NT2/D1 (cell line): Measurements from ENCODE around the gene ATXN2.
"Not testable (repeated sequence)": the region's sequence is repeated elsewhere in the genome, so short reads cannot be mapped to it uniquely, and the experiment has no call there.

Source experiments
- DNase-seq: peaks from one replicate; pipeline ENCODE4 v3.0.0-alpha.2; 2011; ENCODE audit warnings: low read depth, low spot score
- H3K27me3 ChIP-seq: 2 replicates; pipeline ENCODE4 v1.6.0; 2011; ENCODE audit warnings: mild to moderate bottlenecking; ENCODE audit not compliant: insufficient read length, insufficient read depth
- H3K36me3 ChIP-seq: 2 replicates; pipeline ENCODE4 v1.6.1; 2011; ENCODE audit warnings: mild to moderate bottlenecking, low read length, mixed read lengths; ENCODE audit not compliant: insufficient read depth, insufficient read length
- H3K4me1 ChIP-seq: 2 replicates; pipeline ENCODE4 v1.5.1; 2011; ENCODE audit not compliant: insufficient read depth, insufficient read length
- H3K4me3 ChIP-seq: 2 replicates; pipeline ENCODE4 v1.5.1; 2011; ENCODE audit warnings: low read depth; ENCODE audit not compliant: insufficient read length
- H3K9ac ChIP-seq: 2 replicates; pipeline ENCODE4 v1.6.0; 2011; ENCODE audit warnings: low read depth; ENCODE audit not compliant: insufficient read length
- H3K9me3 ChIP-seq: 2 replicates; pipeline ENCODE4 v1.5.1; 2011; ENCODE audit warnings: mild to moderate bottlenecking, low read length; ENCODE audit not compliant: insufficient read depth
- SUZ12 ChIP-seq: IDR thresholded peaks from 2 replicates; pipeline ENCODE4 v1.6.1; 2011; ENCODE audit not compliant: insufficient read length, insufficient read depth; ENCODE audit errors: extremely low read depth
- YY1 ChIP-seq: IDR thresholded peaks from 2 replicates; pipeline ENCODE4 v1.6.1; 2011; ENCODE audit not compliant: insufficient read length, insufficient read depth
- ZNF274 ChIP-seq: IDR thresholded peaks from 2 replicates; pipeline ENCODE4 v1.6.1; 2011; ENCODE audit warnings: mild to moderate bottlenecking, low read depth, low read length

ATXN2 gene

GRCh38 chr12:111636209-111636945, 37.3 kb upstream of the ATXN2 start:
- no peaks in the 10 kb centered on the region for H3K27me3 ChIP-seq
- peak; percentile 63 for DNase-seq
- no peak overlapping the region for H3K4me3 ChIP-seq
- H3K4me1 ChIP-seq, result peaks cover 9% of the 10 kb centered on the region
- H3K9me3 ChIP-seq, result no peaks in the 10 kb centered on the region
- no peak for TF ChIP-seq SUZ12
- no peak for TF ChIP-seq ZNF274
- TF ChIP-seq YY1, result no peak
- peak overlapping the region; percentile 73 for H3K9ac ChIP-seq
- no peaks in the 10 kb centered on the region for H3K36me3 ChIP-seq

- Histone ChIP-seq H3K36me3 (no peaks in the 10 kb centered on the region), H3K4me1 (peaks cover 9% of the 10 kb centered on the region), H3K27me3 (no peaks in the 10 kb centered on the region), H3K9ac (peak overlapping the region; percentile 73), H3K9me3 (no peaks in the 10 kb centered on the region), H3K4me3 (no peak overlapping the region)
- DNase-seq, result no peak
- TF ChIP-seq ZNF274 (no peak), YY1 (no peak), SUZ12 (no peak)
Measured at GRCh38 chr12:111635524-111635923, 36.4 kb upstream of the ATXN2 start.

GRCh38 chr12:111628505-111629260, 29.6 kb upstream of the ATXN2 start:
- H3K4me1 ChIP-seq, result no peaks in the 10 kb centered on the region
- no peak for DNase-seq
- H3K9me3 ChIP-seq, result no peaks in the 10 kb centered on the region
- no peaks in the 10 kb centered on the region for H3K36me3 ChIP-seq
- H3K4me3 ChIP-seq, result no peak overlapping the region
- no peaks in the 10 kb centered on the region for H3K27me3 ChIP-seq
- H3K9ac ChIP-seq, result no peak overlapping the region
- TF ChIP-seq YY1 (no peak), SUZ12 (no peak), ZNF274 (no peak)

GRCh38 chr12:111626230-111626629, 27.1 kb upstream of the ATXN2 start:
- no peaks in the 10 kb centered on the region for H3K4me1 ChIP-seq
- no peak overlapping the region for H3K9ac ChIP-seq
- TF ChIP-seq SUZ12, result no peak
- no peak for TF ChIP-seq ZNF274
- TF ChIP-seq YY1, result no peak
- no peak for DNase-seq
- no peaks in the 10 kb centered on the region for H3K9me3 ChIP-seq
- H3K27me3 ChIP-seq, result no peaks in the 10 kb centered on the region
- no peak overlapping the region for H3K4me3 ChIP-seq
- no peaks in the 10 kb centered on the region for H3K36me3 ChIP-seq

- TF ChIP-seq ZNF274, result no peak
- no peak for TF ChIP-seq SUZ12
- TF ChIP-seq YY1, result no peak
- no peaks in the 10 kb centered on the region for H3K36me3 ChIP-seq
Measured at GRCh38 chr12:111624540-111624939, 25.4 kb upstream of the ATXN2 start.

GRCh38 chr12:111617841-111618240, 18.7 kb upstream of the ATXN2 start:
- not testable (repeated sequence) for H3K4me3 ChIP-seq, H3K4me1 ChIP-seq, H3K9ac ChIP-seq, H3K36me3 ChIP-seq, H3K27me3 ChIP-seq, H3K9me3 ChIP-seq, DNase-seq

More at GRCh38 chr12:111624540-111624939, 25.4 kb upstream of the ATXN2 start:
- H3K4me1 ChIP-seq, result peaks cover 2% of the 10 kb centered on the region
- DNase-seq, result no peak
- H3K9ac ChIP-seq, result no peak overlapping the region
- H3K27me3 ChIP-seq, result no peaks in the 10 kb centered on the region
- no peak overlapping the region for H3K4me3 ChIP-seq
- no peaks in the 10 kb centered on the region for H3K9me3 ChIP-seq

- TF ChIP-seq YY1, result no peak
- no peak for TF ChIP-seq SUZ12
- TF ChIP-seq ZNF274, result no peak
- no peak for DNase-seq
- H3K4me1 ChIP-seq, result peaks cover 2% of the 10 kb centered on the region
- H3K4me3 ChIP-seq, result no peak overlapping the region
- H3K36me3 ChIP-seq, result no peaks in the 10 kb centered on the region
- no peaks in the 10 kb centered on the region for H3K27me3 ChIP-seq
- H3K9ac ChIP-seq, result no peak overlapping the region
- H3K9me3 ChIP-seq, result no peaks in the 10 kb centered on the region
Measured at GRCh38 chr12:111616177-111616623, 17.1 kb upstream of the ATXN2 start.
